Keratinocyte (primary cell): ENCODE measurements around the gene CCNL2. TPM values are rescaled to one million over a fixed set of nuclear protein-coding genes. Genes with fewer than 3 reads are reported as not detected.
A peak's percentile ranks its signal among the peaks of the same experiment; 100 is the strongest.
"Not testable (repeated sequence)": the region's sequence is repeated elsewhere in the genome, so short reads cannot be mapped to it uniquely, and the experiment has no call there.

ENCODE experiments used
- DNase-seq: peaks from one replicate; pipeline ENCODE4 v3.0.0-alpha.2; 2011; ENCODE audit warnings: low read depth, missing footprints, low spot score
- FAIRE-seq: peaks from 2 replicates; lab custom pipeline; 2011; peaks lifted over from hg19 to GRCh38; lab: Jason Lieb, UNC
- H2AFZ ChIP-seq: 2 replicates; pipeline ENCODE4 v1.6.0; 2012; ENCODE audit warnings: low read length, control low read depth, inconsistent platforms; ENCODE audit not compliant: control insufficient read depth
- H3K27ac ChIP-seq: 2 replicates; pipeline ENCODE4 v1.5.1; 2011; ENCODE audit warnings: low read length; ENCODE audit not compliant: control insufficient read depth, insufficient read depth
- H3K27me3 ChIP-seq: 3 replicates; pipeline ENCODE4 v1.6.0; 2011; ENCODE audit warnings: low read length; ENCODE audit not compliant: control insufficient read depth, insufficient read depth; ENCODE audit errors: extremely low read depth
- H3K36me3 ChIP-seq, 2 experiments: 2 replicates in 1 of 2; 3 replicates in 1 of 2; pipeline ENCODE4 v1.5.1; 2011; ENCODE audit warnings: low read length in 2 of 2, mild to moderate bottlenecking in 1 of 2; ENCODE audit not compliant: control insufficient read depth in 2 of 2, insufficient read depth in 2 of 2; ENCODE audit errors: extremely low read depth in 1 of 2
- H3K4me1 ChIP-seq: 3 replicates; pipeline ENCODE4 v1.5.1; 2011; ENCODE audit warnings: low read length; ENCODE audit not compliant: control insufficient read depth, insufficient read depth; ENCODE audit errors: extremely low read depth
- H3K4me2 ChIP-seq: 3 replicates; pipeline ENCODE4 v1.6.0; 2011; ENCODE audit warnings: low read depth, low read length; ENCODE audit not compliant: control insufficient read depth, insufficient read depth; ENCODE audit errors: extremely low read depth
- H3K4me3 ChIP-seq, 3 experiments: fragments of 200-600 bp in 1 of 3; sonication (generic) in 1 of 3; 2 replicates in 2 of 3; 3 replicates in 1 of 3; pipeline ENCODE4 v1.5.1; 2011 to 2016; ENCODE audit warnings: low read length in 3 of 3, mild to moderate bottlenecking in 3 of 3, control low read depth in 2 of 3, inconsistent platforms in 1 of 3, low read depth in 1 of 3, mixed read lengths in 1 of 3, mixed run types in 1 of 3, moderate library complexity in 1 of 3; ENCODE audit not compliant: control insufficient read depth in 2 of 3, insufficient read depth in 2 of 3; ENCODE audit errors: extremely low read depth in 1 of 3
- H3K79me2 ChIP-seq: 2 replicates; pipeline ENCODE4 v1.6.0; 2012; ENCODE audit warnings: low read length; ENCODE audit not compliant: control insufficient read depth, insufficient read depth
- H3K9ac ChIP-seq: 3 replicates; pipeline ENCODE4 v1.6.0; 2011; ENCODE audit warnings: low read length; ENCODE audit not compliant: control insufficient read depth, insufficient read depth; ENCODE audit errors: extremely low read depth
- H3K9me1 ChIP-seq: 3 replicates; pipeline ENCODE4 v1.6.0; 2011; ENCODE audit warnings: low read length; ENCODE audit not compliant: control insufficient read depth, insufficient read depth; ENCODE audit errors: extremely low read depth
- H3K9me3 ChIP-seq: 2 replicates; pipeline ENCODE4 v1.5.1; 2012; ENCODE audit warnings: low read depth, low read length; ENCODE audit not compliant: control insufficient read depth
- H4K20me1 ChIP-seq: 3 replicates; pipeline ENCODE4 v1.6.0; 2011; ENCODE audit warnings: low read length; ENCODE audit not compliant: control insufficient read depth, insufficient read depth; ENCODE audit errors: extremely low read depth
- EZH2 ChIP-seq: IDR thresholded peaks from one replicate; pipeline ENCODE4 v1.6.1; 2012; ENCODE audit warnings: inconsistent platforms, mild to moderate bottlenecking, low read length, moderate library complexity
- dilution Hi-C: fragments of 300-500 bp; cut with MboI; formaldehyde crosslinking; loops from one replicate; pipeline ENCODE4 v1.7.0; 2020; ENCODE audit warnings: low sequenced_read_pairs; ENCODE audit not compliant: extremely low pct_ligation_motif_present
- polyA plus RNA-seq, 5 experiments: library from polyadenylated mRNA; depleted of rRNA in 3 of 5; stranded (reverse) in 3 of 5; stranded (forward) in 1 of 5; unstranded in 1 of 5; fragments of >200 nt; gene quantifications; 1 replicate in 1 of 5; 2 replicates in 3 of 5; 3 replicates in 1 of 5; pipeline versions ENCODE4 v1.2.1 to v1.2.3, GENCODE V29; 2011 to 2012; ENCODE audit warnings: missing spikeins in 2 of 5, low read depth in 1 of 5, low replicate concordance in 1 of 5
- TF ChIP-seq, protein P1 (sequence below), 3 experiments: IDR thresholded peaks in 1 of 3; conservative IDR thresholded peaks in 1 of 3; optimal IDR thresholded peaks in 1 of 3; 2 replicates in 2 of 3; 3 replicates in 1 of 3; pipeline versions ENCODE3 to v1.5.1; 2011; ENCODE audit warnings: low read length in 3 of 3, mild to moderate bottlenecking in 3 of 3, moderate library complexity in 2 of 3, control low read depth in 1 of 3, inconsistent platforms in 1 of 3; ENCODE audit not compliant: insufficient read depth in 2 of 3; ENCODE audit errors: extremely low read depth in 1 of 3

Gene CCNL2
- polyA plus RNA-seq, 1 donor (not counting 4 experiments of a cell fraction or from before 2014, with no cell fraction given), result 140 TPM

DNA sequence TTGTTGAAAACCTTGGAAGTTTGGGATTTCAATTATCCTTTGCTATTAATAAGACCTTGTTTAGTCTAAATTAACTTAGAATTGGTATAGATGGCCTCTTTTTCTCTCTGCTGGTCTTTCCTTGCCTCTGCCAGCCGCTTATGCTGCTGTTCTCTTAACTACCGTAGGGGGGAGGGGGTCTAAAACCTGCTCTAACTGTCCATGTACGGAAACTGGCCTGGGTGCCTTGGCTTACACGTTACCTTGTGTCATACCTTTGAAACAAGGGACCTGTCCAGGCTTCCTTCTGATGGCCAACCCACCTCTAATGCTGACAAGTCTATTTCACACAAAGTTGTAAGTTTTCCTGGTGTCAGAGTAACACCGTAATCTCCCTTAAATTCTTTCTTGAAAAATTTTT, 18.3 kb upstream of the CCNL2 start:
- FAIRE-seq, H3K27ac ChIP-seq: not testable (repeated sequence)

DNA sequence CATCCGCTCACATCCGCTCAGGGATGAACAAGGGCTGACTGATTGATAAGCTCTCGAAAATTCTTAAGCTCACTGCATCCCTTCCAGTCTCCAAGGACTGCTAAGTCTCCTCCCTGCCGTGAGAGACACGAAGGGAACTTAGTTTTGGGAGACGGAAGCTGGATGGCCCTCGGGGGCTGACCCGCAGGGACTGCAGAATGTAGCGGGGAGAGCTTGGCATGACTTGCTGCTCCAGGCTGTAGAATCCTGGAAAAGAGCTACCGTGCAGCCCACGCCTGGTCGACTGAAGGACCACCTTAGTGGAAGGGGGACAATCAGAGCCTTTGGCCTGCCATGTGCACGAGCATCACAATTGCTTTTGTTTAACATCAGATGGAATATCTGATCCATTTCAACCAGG, 16.6 kb upstream of the CCNL2 start:
- Histone ChIP-seq H3K4me1 (peaks cover 9% of the 10 kb centered on the region), H2AFZ (no peak overlapping the region), H3K9me1 (no peaks in the 10 kb centered on the region), H3K9ac (no peak overlapping the region), H3K79me2 (no peaks in the 10 kb centered on the region), H3K27ac (no peak overlapping the region), H3K4me2 (no peak overlapping the region), H3K4me3 (no peak overlapping the region), H4K20me1 (no peaks in the 10 kb centered on the region), H3K27me3 (no peaks in the 10 kb centered on the region), H3K36me3 (no peaks in the 10 kb centered on the region), H3K9me3 (no peaks in the 10 kb centered on the region)
- DNase-seq (no peak), FAIRE-seq (no peak)
- no peak for TF ChIP-seq EZH2
- TF ChIP-seq, protein P1, sequence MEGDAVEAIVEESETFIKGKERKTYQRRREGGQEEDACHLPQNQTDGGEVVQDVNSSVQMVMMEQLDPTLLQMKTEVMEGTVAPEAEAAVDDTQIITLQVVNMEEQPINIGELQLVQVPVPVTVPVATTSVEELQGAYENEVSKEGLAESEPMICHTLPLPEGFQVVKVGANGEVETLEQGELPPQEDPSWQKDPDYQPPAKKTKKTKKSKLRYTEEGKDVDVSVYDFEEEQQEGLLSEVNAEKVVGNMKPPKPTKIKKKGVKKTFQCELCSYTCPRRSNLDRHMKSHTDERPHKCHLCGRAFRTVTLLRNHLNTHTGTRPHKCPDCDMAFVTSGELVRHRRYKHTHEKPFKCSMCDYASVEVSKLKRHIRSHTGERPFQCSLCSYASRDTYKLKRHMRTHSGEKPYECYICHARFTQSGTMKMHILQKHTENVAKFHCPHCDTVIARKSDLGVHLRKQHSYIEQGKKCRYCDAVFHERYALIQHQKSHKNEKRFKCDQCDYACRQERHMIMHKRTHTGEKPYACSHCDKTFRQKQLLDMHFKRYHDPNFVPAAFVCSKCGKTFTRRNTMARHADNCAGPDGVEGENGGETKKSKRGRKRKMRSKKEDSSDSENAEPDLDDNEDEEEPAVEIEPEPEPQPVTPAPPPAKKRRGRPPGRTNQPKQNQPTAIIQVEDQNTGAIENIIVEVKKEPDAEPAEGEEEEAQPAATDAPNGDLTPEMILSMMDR (optimal IDR thresholded peaks at IDR 0.05 in 1 of 3, IDR thresholded peaks at IDR 0.05 in 1 of 3, conservative IDR thresholded peaks at IDR 0.05 in 1 of 3; ENCODE audit: extremely low read depth in 1 of 3, insufficient read depth in 2 of 3, low read length in 3 of 3), result no peak
- dilution Hi-C loops, result no loop called here

More for the DNA sequence above, 18.3 kb upstream of the CCNL2 start:
- H3K4me2 ChIP-seq, DNase-seq, H3K27me3 ChIP-seq, H3K4me3 ChIP-seq, H4K20me1 ChIP-seq, H3K9me1 ChIP-seq, H3K9me3 ChIP-seq, H3K36me3 ChIP-seq, H3K79me2 ChIP-seq, H3K9ac ChIP-seq, dilution Hi-C loops: not testable (repeated sequence)
- Histone ChIP-seq H3K4me1 (peaks cover 23% of the 10 kb centered on the region), H2AFZ (peak overlapping the region; percentile 3)

DNA sequence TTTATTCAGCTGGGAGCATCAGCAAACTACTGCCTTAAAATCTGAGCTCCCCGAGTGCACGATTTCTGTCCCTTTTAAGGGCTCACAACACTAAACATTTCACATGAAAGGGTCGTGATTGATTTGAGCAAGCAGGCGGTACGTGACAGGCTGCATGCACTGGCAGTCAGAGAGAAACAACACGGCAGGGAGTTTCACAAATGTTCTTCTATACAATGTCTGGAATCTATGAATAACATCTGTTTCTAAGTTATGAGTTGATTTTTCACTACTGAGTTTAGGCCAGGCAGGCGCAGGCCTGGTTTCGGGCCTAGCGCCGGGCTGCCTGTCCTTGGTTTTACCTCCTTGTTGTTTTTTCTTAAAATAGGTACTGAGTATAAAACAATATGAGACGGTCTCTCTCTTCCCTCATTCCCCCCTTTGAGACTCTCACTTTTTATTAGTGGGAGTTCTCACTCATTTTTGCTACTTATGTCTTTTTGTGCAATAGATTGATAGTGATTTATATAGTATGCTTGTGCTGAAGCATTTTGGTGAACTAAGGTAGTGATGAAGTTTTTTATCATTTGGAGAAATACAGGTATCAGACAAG, 13.3 kb upstream of the CCNL2 start:
- dilution Hi-C loops, H2AFZ ChIP-seq, H3K9me1 ChIP-seq, H3K27me3 ChIP-seq, H3K4me1 ChIP-seq, H4K20me1 ChIP-seq, H3K36me3 ChIP-seq, H3K4me3 ChIP-seq, H3K9me3 ChIP-seq, H3K27ac ChIP-seq, FAIRE-seq, H3K9ac ChIP-seq, H3K4me2 ChIP-seq, DNase-seq: not testable (repeated sequence)
- H3K79me2 ChIP-seq, result peaks cover 23% of the 10 kb centered on the region
